SK-MEL-5 (cell line): ENCODE data around the gene KCND2. TPM values are rescaled to one million over a fixed set of nuclear protein-coding genes. Genes with fewer than 3 reads are reported as not detected.
A peak's percentile ranks its signal among the peaks of the same experiment; 100 is the strongest.
"Not testable (repeated sequence)": the region's sequence is repeated elsewhere in the genome, so short reads cannot be mapped to it uniquely, and the experiment has no call there.

Source experiments
- DNase-seq: peaks from one replicate; pipeline ENCODE4 v3.0.0-alpha.2; 2016; ENCODE audit warnings: low read depth, low spot score
- in situ Hi-C: cut with HindIII; loops from 2 replicates; pipeline ENCODE4 v1.10.0; 2016; ENCODE audit warnings: low sequenced_read_pairs, high pct_unique_total_duplicates, low pct_unique_long_range_greater_than_20kb
- polyA plus RNA-seq, 2 experiments: library from polyadenylated mRNA; depleted of rRNA; stranded (reverse); fragments of >200 nt; gene quantifications; 2 replicates each; pipeline ENCODE4 v1.2.3, GENCODE V29; 2015
- total RNA-seq: library from RNA; depleted of rRNA; stranded (reverse); fragments of >200 nt; shearing (Covaris generic); gene quantifications from 2 replicates; pipeline ENCODE4 v1.2.3, GENCODE V29; 2014; rRNA removed

KCND2 gene
- total RNA-seq = 0.03 and 0.08 TPM in 2 replicates
- polyA plus RNA-seq (2015; cell fraction: cytosol; rRNA removed) = not detected in 2 replicates
- not detected in 2 replicates for polyA plus RNA-seq (2015; cell fraction: nucleus; rRNA removed)

DNA sequence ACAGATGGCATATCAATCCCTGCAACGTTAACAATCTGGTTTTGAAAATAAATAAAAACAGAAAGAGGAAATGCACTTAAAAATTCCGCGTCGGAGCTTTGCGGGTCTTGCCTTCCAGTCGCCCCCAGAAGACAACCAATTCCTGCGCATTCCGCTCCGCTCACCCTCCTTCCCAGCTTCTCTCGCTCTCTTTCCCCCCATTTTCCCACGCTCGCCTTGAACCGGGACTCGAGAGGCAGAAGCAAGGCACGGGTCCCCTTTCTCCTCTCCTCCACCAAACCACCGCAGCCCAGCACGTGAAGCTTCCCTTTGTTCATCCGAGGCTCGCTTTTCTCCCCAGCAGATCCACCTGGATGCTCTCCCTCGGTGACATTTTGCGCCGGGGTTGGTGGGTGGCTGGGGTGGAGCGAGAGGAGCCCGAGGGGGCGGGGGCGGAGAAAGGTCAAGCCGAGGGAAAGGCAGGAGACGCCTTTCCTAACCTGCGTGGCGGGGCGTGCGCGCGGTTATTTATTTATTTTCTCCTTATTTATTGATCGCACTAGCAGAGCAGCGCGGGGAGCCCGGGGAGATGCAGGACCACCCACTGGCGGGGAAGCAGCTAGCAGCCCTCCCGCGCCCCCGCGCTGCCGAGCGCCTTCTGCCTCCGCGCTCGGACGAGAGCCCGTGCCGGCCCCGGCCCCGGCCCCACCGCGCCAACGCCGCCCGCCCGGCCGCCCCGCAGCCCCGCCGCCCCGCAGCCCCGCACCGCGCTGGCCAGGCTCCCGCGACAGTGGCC is at the start of gene KCND2:
Gene KCND2 (plus strand): TSS at position 475 of the 775 bp plus-strand sequence.
- DNase-seq = no peak
- in situ Hi-C loops = no loop called here

DNA sequence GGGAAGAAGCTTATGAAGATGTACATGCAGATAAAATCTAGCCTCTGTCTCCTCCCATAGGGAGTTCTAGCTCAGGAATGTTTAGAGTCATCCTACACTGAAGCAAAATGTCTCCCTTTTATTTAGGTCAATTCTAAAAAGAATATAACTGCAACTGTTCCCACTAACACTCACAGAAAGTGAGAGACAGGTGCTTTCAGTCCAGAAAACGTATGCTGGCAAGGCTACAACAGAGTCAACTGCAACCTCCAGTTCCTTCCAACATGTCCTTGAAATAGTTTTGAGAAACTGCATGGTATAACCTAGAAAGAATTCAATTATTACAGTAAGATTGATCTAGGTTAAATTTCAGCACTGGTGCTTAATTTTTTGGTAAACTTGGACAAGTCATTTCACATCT is 46.8 kb upstream of the KCND2 start:
- no peak for DNase-seq
- in situ Hi-C loops = no loop called here

DNA sequence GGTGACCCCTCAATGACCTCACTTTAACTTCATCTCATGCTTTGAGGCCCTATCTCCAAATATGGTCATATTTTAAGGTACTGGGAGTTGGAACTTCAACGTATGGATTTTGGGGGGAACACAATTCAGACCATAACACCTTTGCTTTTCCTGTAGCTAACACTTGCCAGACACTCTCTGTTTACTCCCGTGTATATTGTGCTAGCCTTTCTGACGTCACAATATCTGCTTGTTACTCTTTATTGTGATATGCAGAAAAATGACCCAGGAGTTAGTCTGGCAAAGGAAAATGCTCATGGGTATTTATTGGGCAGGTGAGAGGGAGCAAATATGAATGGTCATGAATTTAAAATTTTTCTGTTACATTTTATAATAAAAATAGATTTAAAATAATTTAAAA is 45.7 kb upstream of the KCND2 start:
- DNase-seq = no peak
- in situ Hi-C loops = no loop called here

DNA sequence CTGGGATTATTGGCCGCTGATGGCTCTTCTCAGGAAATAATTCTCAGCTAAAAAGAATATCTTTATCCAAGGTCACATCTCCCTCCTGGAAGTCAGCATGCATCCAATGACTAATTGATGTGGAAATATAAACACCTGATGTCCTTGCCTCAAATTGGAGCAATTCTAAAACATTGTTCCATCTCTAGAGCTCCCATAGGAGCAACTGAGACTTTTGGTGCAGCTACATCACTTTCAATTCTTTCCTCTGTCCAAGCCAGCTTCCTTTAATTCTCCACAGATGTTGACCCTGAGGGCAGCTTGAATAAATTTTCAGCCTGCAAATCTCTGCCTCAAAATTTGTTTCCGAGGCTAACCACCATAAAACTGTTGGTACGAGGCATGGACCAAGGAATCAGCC is 43.9 kb upstream of the KCND2 start:
- DNase-seq = no peak
- in situ Hi-C loops = no loop called here

DNA sequence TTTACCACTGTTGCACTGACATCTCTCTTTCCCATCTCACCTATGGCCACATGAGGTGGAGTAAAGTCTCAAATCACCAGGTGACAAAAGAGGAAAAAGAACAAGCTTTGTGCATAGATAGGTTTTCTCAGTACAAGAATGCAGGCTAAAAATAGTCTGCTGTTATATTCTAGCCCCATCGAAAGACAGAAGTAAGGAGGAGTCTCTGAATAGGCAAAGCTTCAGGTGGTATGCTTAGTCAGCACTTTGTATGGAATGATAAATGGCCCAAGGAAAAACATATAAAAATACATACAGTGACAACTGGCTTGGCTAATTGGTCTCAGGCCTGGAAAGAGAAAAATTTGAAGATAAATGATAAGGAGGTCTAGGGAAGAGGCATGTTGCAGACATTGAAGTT is 39.6 kb upstream of the KCND2 start:
- in situ Hi-C loops = no loop called here
- DNase-seq = no peak

DNA sequence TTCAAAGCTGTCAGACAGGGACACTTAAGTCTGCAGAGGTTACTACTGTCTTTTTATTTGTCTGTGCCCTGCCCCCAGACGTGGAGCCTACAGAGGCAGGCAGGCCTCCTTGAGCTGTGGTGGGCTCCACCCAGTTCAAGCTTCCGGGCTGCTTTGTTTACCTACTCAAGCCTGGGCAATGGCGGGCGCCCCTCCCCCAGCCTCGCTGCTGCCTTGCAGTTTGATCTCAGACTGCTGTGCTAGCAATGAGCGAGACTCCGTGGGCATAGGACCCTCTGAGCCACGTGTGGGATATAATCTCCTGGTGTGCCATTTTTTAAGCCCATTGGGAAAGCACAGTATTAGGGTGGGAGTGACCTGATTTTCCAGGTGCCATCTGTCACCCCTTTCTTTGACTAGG is 32.6 kb upstream of the KCND2 start:
- DNase-seq, in situ Hi-C loops: not testable (repeated sequence)

DNA sequence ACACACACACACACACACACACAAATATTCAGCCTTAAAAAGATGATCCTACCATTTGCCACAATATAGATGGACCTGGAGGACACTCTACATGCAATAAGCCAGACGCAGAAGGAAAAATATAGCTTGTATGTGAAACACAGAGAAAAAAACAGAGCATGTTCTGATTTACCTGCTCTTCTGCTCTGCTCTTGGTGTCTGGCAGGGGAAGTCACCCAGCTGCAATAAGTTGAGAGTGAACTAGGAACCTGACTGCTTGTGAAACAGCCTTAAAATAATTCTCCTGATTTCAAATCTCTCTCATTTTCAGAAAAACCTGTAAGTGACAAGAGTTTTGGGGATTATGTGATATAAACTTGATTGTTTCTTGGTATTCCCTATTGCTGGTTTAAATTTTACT is 31.0 kb upstream of the KCND2 start:
- DNase-seq = no peak
- in situ Hi-C loops = no loop called here

DNA sequence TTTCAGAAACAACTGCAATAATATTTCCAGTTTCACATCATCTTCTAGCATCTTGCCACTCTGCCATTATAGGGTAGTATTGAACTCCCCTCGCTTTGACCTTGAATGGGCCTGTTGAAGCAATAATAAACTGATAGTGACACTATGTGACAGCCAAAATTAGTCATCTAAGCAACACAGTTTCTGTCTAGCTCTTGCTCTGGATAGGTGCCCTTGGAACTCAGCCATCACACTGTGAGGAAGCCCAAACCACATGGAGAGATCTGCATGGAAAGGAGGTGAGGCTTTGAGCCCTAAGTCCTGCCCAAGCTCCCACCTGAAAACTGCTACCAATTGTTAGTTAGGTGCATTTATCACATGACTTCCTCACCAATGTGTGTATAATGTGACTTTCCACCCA is 18.1 kb upstream of the KCND2 start:
- DNase-seq = no peak
- in situ Hi-C loops = no loop called here

DNA sequence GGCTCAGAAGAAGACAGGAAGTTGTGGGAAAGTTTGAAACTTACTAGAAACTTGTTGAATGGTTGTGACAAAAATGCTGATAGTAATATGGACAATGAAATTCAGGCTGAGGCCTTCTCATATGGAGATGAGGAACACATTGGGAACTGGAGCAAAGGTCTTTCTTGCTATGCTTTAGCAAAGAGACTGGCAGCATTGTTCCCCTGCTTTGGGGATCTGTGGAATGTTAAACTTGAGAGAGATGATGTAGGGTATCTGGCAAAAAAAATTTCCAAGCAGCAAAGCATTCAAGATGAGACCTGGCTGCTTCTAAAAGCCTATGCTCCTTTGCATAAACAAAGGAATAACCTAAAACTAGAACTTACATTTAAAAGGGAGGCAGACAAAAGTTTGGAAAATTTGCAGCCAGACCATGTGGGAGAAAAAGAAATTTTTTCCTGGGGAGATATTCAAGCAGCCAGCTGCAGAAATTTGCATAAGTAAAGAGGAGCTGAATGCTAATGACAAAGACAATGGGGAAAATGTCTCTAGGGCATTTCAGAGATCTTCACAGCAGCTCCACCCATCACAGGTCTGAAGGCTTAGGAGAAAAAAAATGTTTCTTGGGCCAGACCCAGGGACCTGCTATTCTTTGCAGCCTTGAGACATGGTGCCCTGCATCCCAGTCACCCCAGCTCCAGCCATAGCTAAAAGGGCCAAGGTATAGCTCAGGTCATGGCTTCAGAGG is 16.5 kb upstream of the KCND2 start:
- DNase-seq = no peak
- in situ Hi-C loops = no loop called here

DNA sequence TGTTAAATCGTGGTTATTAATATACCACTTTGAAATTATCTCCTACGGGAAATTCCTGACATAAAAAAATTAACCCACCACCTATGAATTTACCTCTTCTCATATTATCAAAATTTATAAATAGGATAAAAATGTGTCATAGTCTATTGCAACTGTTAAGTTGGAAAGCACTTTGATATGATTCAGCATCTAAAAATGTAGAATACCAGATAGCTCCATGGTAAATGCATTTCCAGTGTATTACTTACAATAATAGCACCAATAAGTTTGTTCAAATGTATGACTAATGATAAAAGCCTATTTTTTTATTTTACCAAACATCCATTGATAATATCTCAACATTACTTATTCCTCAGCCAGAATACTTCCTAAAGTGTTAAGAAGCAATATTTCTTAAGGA is 13.6 kb upstream of the KCND2 start:
- DNase-seq = no peak
- in situ Hi-C loops = no loop called here

DNA sequence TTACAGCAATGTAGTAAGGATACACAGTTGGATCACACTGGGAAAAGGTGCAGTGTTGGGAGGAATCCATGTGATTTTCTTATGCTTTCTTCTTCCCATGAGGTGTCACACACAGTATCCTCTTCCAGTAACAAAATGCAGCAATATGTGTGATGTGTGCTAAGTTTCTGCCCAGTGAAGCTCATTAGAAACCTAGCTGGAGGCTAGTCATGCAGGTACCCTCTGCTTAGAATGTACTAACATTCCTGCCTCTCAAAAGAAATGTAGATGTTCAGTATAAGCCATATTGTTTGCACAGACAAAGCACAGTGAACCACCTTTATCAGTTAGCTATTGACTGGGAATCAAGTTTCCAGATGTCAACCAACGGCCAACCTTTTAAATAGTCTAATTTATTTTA is 12.9 kb upstream of the KCND2 start:
- in situ Hi-C loops = no loop called here
- no peak for DNase-seq

DNA sequence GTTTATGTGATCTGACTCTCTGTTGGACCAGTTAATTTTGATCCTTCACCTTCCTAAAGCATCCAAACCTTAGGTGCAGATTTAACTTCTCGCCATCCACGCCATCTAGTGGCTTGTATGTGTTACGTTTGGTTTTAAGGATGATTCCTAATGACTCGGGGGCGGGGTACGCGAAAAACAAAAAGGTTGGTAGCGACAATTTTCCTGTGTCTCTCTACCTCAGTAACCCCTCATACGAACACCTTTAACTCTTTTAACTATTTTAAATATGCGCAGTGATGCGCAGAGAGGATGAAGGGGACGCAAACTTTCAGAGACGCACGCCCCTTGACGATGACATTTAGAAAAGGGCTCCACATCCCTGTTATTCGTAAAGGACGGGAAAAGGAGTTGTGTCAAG is 714 bp upstream of the KCND2 start:
- in situ Hi-C loops = no loop called here
- peak; percentile 73 for DNase-seq

DNA sequence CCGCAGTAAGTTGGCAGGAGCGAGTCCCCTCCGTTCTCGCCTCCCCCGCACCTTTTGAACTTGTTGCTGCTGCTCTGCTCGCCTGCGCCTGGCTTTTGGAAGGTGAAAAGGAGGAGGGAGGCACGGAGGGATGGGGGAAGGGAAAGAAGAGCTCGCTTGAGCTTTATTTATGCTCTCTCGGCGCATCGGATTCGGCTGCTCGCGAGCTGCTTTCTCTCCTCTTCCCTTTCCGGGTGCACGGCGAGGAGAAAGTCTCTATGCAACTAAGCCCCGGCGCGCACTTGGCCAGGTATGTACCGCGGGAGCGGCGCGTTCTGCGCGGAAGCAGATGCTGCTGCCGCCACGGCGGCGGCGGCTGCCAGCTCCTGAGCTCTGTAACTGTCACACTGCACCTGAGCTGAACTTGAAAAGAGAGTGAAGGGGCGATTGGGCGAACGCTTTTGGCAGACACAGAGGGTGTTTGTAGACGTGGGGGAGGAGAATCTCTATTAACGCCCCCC is 551 bp downstream of the KCND2 start:
- in situ Hi-C loops = no loop called here
- DNase-seq = no peak

DNA sequence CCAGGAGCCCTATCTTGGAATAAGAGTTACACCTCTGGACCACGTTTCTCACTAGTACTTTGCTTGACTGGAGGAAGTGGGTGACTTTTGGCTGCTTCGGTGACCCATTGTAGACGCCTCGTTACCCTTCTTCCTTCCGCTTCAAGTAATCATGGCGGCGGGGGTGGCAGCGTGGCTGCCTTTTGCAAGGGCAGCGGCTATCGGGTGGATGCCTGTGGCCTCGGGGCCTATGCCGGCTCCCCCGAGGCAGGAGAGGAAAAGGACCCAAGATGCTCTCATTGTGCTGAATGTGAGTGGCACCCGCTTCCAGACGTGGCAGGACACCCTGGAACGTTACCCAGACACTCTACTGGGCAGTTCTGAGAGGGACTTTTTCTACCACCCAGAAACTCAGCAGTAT is 1.5 kb downstream of the KCND2 start:
- DNase-seq = no peak
- in situ Hi-C loops = no loop called here

DNA sequence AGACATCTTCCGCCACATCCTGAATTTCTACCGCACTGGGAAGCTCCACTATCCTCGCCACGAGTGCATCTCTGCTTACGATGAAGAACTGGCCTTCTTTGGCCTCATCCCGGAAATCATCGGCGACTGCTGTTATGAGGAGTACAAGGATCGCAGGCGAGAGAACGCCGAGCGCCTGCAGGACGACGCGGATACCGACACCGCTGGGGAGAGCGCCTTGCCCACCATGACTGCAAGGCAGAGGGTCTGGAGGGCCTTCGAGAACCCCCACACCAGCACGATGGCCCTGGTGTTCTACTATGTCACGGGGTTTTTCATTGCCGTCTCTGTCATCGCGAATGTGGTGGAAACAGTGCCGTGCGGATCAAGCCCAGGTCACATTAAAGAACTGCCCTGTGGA is 1.9 kb downstream of the KCND2 start:
- in situ Hi-C loops = no loop called here
- no peak for DNase-seq

DNA sequence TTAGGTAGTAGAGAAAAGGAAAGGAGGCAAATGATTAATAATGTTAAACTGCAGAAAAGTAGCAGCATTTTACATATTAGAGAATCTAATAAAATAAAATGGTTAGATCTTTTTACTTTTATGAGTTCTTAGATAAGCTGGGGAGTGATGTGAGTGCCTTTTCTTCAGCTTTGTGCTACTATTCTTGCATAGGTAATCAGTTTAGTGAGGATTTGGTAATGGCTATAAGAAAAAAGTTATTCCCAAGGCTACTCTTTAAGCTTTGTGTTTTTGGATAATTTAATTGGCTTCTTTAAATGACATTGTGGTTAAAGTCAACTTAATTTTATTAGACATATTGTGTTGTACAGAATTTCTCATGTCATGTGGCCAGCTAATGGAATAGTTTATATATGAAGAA is 3.7 kb downstream of the KCND2 start:
- in situ Hi-C loops = no loop called here
- no peak for DNase-seq

DNA sequence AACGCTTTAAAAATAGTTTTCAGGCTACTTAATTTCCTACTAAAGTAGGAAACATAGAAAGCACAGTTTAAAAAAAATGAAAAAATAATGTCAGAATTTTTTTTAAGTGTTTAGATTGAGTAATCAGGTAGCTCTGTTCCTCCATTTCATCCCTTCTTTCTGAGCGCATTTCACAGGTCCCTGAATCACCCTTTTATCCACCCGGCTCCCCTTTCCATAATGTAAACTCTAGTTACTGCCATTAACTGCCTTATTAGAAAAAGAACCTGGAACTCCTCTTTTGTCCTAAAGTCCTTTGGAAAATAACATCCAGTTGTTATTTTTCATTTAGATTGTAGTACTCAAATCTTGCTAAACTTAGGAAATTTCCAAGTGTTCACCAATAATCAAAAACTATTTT is 5.8 kb downstream of the KCND2 start:
- in situ Hi-C loops = no loop called here

DNA sequence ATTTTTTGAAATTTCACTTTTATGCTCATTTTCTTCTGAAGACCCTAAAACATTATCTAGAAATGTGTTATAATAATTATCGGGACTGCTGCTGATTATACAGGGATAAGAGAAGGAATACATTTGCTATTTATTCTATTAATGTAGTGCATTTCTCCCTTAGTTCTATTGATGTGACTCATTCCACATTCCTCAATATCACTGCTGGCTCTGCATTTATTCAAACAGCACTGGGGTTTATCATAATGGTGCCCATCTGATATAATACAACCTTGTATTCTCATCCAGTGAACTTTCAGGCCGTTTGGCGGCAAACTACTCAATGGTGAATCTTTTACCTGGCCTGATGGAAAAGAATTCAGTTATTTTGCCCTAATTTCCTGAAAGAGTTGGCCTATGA is 7.8 kb downstream of the KCND2 start:
- no peak for DNase-seq
- in situ Hi-C loops = no loop called here

More for the DNA sequence above, 5.8 kb downstream of the KCND2 start:
- DNase-seq = no peak

DNA sequence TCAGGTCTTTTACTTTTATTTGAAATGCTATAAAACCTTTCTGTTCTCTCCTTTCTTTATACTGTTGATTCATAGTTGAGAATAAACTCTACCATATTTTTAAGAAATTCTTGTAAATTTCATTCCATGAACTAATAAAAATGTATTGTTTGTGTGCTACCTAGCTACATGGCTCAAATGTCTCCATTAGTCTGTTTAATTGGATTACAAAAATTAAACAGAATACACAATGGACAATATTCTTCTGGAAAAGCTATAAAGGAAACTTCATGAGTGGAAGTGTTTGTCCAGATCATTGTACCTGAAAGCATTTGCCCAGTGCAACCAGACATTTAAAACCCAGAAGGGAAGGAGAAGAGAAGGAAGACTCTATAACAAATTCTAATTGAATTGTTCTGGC is 20.1 kb downstream of the KCND2 start:
- no peak for DNase-seq
- in situ Hi-C loops = no loop called here
